Endothelial cell of umbilical vein (primary cell): ENCODE results near the gene LEMD1. TPM values are rescaled to one million over a fixed set of nuclear protein-coding genes. Genes with fewer than 3 reads are reported as not detected.
"Not testable (repeated sequence)": the region's sequence is repeated elsewhere in the genome, so short reads cannot be mapped to it uniquely, and the experiment has no call there.

Experiments
- BruUV-seq: library from RNA; stranded (reverse); fragments of 400-500 nt; replicated peaks from 2 replicates; lab custom pipeline; 2021; lab: Mats Ljungman, UMichigan
- CTCF ChIA-PET: fragments of 300-600, 350-600 bp; sonication (Branson Sonifier 250); formaldehyde crosslinking; loops from one replicate; lab custom pipeline; 2021; ENCODE audit warnings: antibody characterized with exemption, inconsistent platforms; lab: Charles Lee
- POLR2A ChIA-PET: fragments of 300-600, 350-600 bp; sonication (Branson Sonifier 250); formaldehyde crosslinking; loops from one replicate; lab custom pipeline; 2021; ENCODE audit warnings: antibody characterized with exemption, inconsistent platforms; lab: Charles Lee
- DNase-seq: peaks from one replicate; pipeline ENCODE4 v3.0.0-alpha.2; 2011; ENCODE audit warnings: low read depth, low spot score
- FAIRE-seq: peaks from 2 replicates; lab custom pipeline; 2011; peaks lifted over from hg19 to GRCh38; lab: Jason Lieb, UNC
- H2AFZ ChIP-seq: 2 replicates; pipeline ENCODE4 v1.6.0; 2012; ENCODE audit warnings: low read depth, low read length, control low read depth, inconsistent platforms
- H3K27ac ChIP-seq: 2 replicates; pipeline ENCODE4 v1.5.1; 2011; ENCODE audit warnings: low read depth, mild to moderate bottlenecking, control low read depth, low read length, moderate library complexity; ENCODE audit not compliant: insufficient read depth
- H3K27me3 ChIP-seq, 2 experiments: 2 replicates each; pipeline versions ENCODE4 v1.6.0 to v1.6.1; 2011; ENCODE audit warnings: low read length in 2 of 2, mixed read lengths in 1 of 2; ENCODE audit not compliant: control insufficient read depth in 2 of 2, insufficient read depth in 2 of 2
- H3K36me3 ChIP-seq, 2 experiments: 2 replicates in 1 of 2; 3 replicates in 1 of 2; pipeline ENCODE4 v1.5.1; 2011; ENCODE audit warnings: low read length in 2 of 2, mild to moderate bottlenecking in 1 of 2, moderate library complexity in 1 of 2; ENCODE audit not compliant: control insufficient read depth in 2 of 2, insufficient read depth in 2 of 2; ENCODE audit errors: extremely low read depth in 1 of 2
- H3K4me1 ChIP-seq: 3 replicates; pipeline ENCODE4 v1.5.1; 2011; ENCODE audit warnings: mild to moderate bottlenecking, low read length; ENCODE audit not compliant: control insufficient read depth, insufficient read depth; ENCODE audit errors: extremely low read depth
- H3K4me2 ChIP-seq: 2 replicates; pipeline ENCODE4 v1.6.1; 2011; ENCODE audit warnings: low read length, control low read depth, mixed read lengths; ENCODE audit not compliant: insufficient read depth
- H3K4me3 ChIP-seq, 3 experiments: fragments of 200-600 bp in 1 of 3; sonication (generic), shearing (Covaris generic) in 1 of 3; replicated peaks in 1 of 3; 2 replicates each; pipeline ENCODE4 v1.5.1; 2011 to 2016; ENCODE audit warnings: control low read depth in 3 of 3, low read length in 3 of 3, mild to moderate bottlenecking in 2 of 3, inconsistent platforms in 1 of 3, low read depth in 1 of 3, moderate library complexity in 1 of 3; ENCODE audit not compliant: insufficient read depth in 1 of 3
- H3K79me2 ChIP-seq: 2 replicates; pipeline ENCODE4 v1.6.0; 2012; ENCODE audit warnings: low read length, inconsistent platforms; ENCODE audit not compliant: control insufficient read depth, insufficient read depth
- H3K9ac ChIP-seq: replicated peaks from 2 replicates; pipeline ENCODE3; 2011; ENCODE audit warnings: low read length, control low read depth; ENCODE audit not compliant: insufficient read depth; ENCODE audit errors: extremely low read depth
- H3K9me1 ChIP-seq: replicated peaks from 3 replicates; pipeline ENCODE4 v1.6.0; 2011; ENCODE audit warnings: mild to moderate bottlenecking, low read length; ENCODE audit not compliant: control insufficient read depth, insufficient read depth; ENCODE audit errors: extremely low read depth
- H3K9me3 ChIP-seq: replicated peaks from 2 replicates; pipeline ENCODE4 v1.5.1; 2012; ENCODE audit warnings: low read length, inconsistent platforms; ENCODE audit not compliant: control insufficient read depth, insufficient read depth
- H4K20me1 ChIP-seq: replicated peaks from 2 replicates; pipeline ENCODE3; 2011; ENCODE audit warnings: mild to moderate bottlenecking, low read length; ENCODE audit not compliant: control insufficient read depth, insufficient read depth; ENCODE audit errors: extremely low read depth
- CTCF ChIP-seq, 2 donors: IDR thresholded peaks; 1 replicate in 1 of 2; 2 replicates in 1 of 2; pipeline ENCODE4 v1.5.1; 2011; ENCODE audit warnings: low read length in 2 of 2, mild to moderate bottlenecking in 2 of 2, moderate library complexity in 2 of 2, control low read depth in 1 of 2, inconsistent platforms in 1 of 2, low read depth in 1 of 2; ENCODE audit not compliant: insufficient read depth in 1 of 2; ENCODE audit errors: extremely low read depth in 1 of 2
- EZH2 ChIP-seq: IDR thresholded peaks from 2 replicates; pipeline ENCODE4 v1.6.1; 2012; ENCODE audit warnings: borderline replicate concordance, low read depth, mild to moderate bottlenecking, moderate library complexity, low read length, inconsistent platforms; ENCODE audit not compliant: severe bottlenecking
- FOS ChIP-seq: IDR thresholded peaks from 2 replicates; pipeline ENCODE4 v1.6.1; 2011; ENCODE audit warnings: mild to moderate bottlenecking, low read length, moderate library complexity, borderline replicate concordance; ENCODE audit not compliant: insufficient read depth
- GATA2 ChIP-seq: IDR thresholded peaks from 2 replicates; pipeline ENCODE4 v1.7.0; 2011; ENCODE audit warnings: low read depth, mild to moderate bottlenecking, moderate library complexity, mixed read lengths, low read length; ENCODE audit not compliant: insufficient read length, insufficient read depth
- JUN ChIP-seq: IDR thresholded peaks from 2 replicates; pipeline ENCODE4 v1.6.1; 2011; ENCODE audit warnings: borderline replicate concordance, low read depth; ENCODE audit not compliant: insufficient read length, insufficient read depth
- MAX ChIP-seq: IDR thresholded peaks from 2 replicates; pipeline ENCODE4 v1.6.1; 2011; ENCODE audit not compliant: insufficient read depth, insufficient read length
- MYC ChIP-seq: IDR thresholded peaks from one replicate; pipeline ENCODE4 v1.6.1; 2011; ENCODE audit warnings: mild to moderate bottlenecking, low read depth, low read length
- POLR2A ChIP-seq: IDR thresholded peaks from 2 replicates; pipeline ENCODE4 v1.6.1; 2012; ENCODE audit warnings: low read depth, mild to moderate bottlenecking, control low read depth, low read length
- POLR2AphosphoS5 ChIP-seq: IDR thresholded peaks from 2 replicates; pipeline ENCODE4 v1.6.1; 2012; ENCODE audit warnings: low read depth, mild to moderate bottlenecking, control low read depth, low read length, moderate library complexity; ENCODE audit not compliant: insufficient read depth
- dilution Hi-C: fragments of 300-500 bp; cut with MboI; formaldehyde crosslinking; loops from one replicate; pipeline ENCODE4 v1.15.0; 2019; ENCODE audit warnings: low sequenced_read_pairs; ENCODE audit not compliant: extremely low pct_ligation_motif_present
- intact Hi-C: fragments of 100-400 bp; cut with micrococcal nuclease; formaldehyde crosslinking; loops from one replicate; pipeline ENCODE4 v1.10.0; 2022
- polyA plus RNA-seq, 4 experiments: library from polyadenylated mRNA; depleted of rRNA in 3 of 4; stranded (reverse) in 3 of 4; unstranded in 1 of 4; fragments of >200 nt; gene quantifications; 2 replicates each; pipeline versions ENCODE4 v1.2.1 to v1.2.3, GENCODE V29; 2011 to 2012; ENCODE audit warnings: missing spikeins in 1 of 4
- total RNA-seq: library from RNA; stranded (reverse); gene quantifications from 2 replicates; pipeline ENCODE4 v1.2.3, GENCODE V29; 2021

Gene LEMD1
- total and polyA plus RNA-seq, 2 donors (not counting 3 experiments of a cell fraction or from before 2014, with no cell fraction given) = not detected

- TF ChIP-seq MAX = no peak
- no peak for TF ChIP-seq POLR2A
- no peak for TF ChIP-seq EZH2
- TF ChIP-seq GATA2 = no peak
- TF ChIP-seq FOS = no peak
- no peak for TF ChIP-seq POLR2AphosphoS5
- no peak for TF ChIP-seq JUN
- TF ChIP-seq MYC = no peak
- no peak for TF ChIP-seq CTCF (IDR thresholded peaks at IDR 0.05; ENCODE audit: extremely low read depth in 1 of 2, insufficient read depth in 1 of 2, low read depth in 1 of 2, low read length in 2 of 2)
- Histone ChIP-seq H3K9ac (no peak overlapping the region), H3K4me2 (no peak overlapping the region), H3K4me3 (no peak overlapping the region), H3K79me2 (no peaks in the 10 kb centered on the region), H3K27me3 (peaks cover 15 to 33% of the 10 kb centered on the region in 2 experiments), H4K20me1 (no peaks in the 10 kb centered on the region), H2AFZ (no peak overlapping the region), H3K9me1 (no peaks in the 10 kb centered on the region), H3K27ac (no peak overlapping the region), H3K9me3 (no peaks in the 10 kb centered on the region), H3K36me3 (no peaks in the 10 kb centered on the region), H3K4me1 (no peaks in the 10 kb centered on the region)
- FAIRE-seq (no peak), DNase-seq (no peak)
- ChIA-PET POLR2A (no interaction called here), CTCF (interaction anchor here (1.3 to 1.5 kb wide), 2 partner anchors 12 to 119 kb away, joined by 3 to 11 read pairs; no protein-coding TSS in a partner anchor)
- dilution Hi-C loops = no loop called here
- BruUV-seq = no TSS peak
- intact Hi-C loops = no loop called here
Measured at GRCh38 chr1:205365945-205366463, 55.9 kb downstream of the LEMD1 start.

GRCh38 chr1:205365086-205365485, 56.8 kb downstream of the LEMD1 start:
- H3K9me3 ChIP-seq, DNase-seq, H3K36me3 ChIP-seq, H3K4me3 ChIP-seq, H2AFZ ChIP-seq, H4K20me1 ChIP-seq, dilution Hi-C loops, H3K27ac ChIP-seq, FAIRE-seq, H3K9ac ChIP-seq, BruUV-seq, H3K9me1 ChIP-seq, H3K4me2 ChIP-seq, H3K4me1 ChIP-seq, intact Hi-C loops, POLR2A ChIA-PET, H3K79me2 ChIP-seq: not testable (repeated sequence)
- CTCF ChIA-PET = interaction anchor here (0.7 kb wide), 1 partner anchor 11 kb away, joined by 4 read pairs; no protein-coding TSS in a partner anchor
- H3K27me3 ChIP-seq = peaks cover 22 to 37% of the 10 kb centered on the region in 2 experiments
